ENCODE measurements around the gene ZNF502. TPM values are rescaled to one million over a fixed set of nuclear protein-coding genes. Genes with fewer than 3 reads are reported as not detected.

The ZNF502 gene
- total RNA-seq, 2 experiments from 2014 or later, result 2.9 to 3.2 TPM

- Mint-ChIP-seq H3K4me3 (no peak overlapping the region), H3K4me1 (no peaks in the 10 kb centered on the region), H3K27me3 (no peaks in the 10 kb centered on the region), H3K27ac (no peak overlapping the region), H3K9me3 (peaks cover 50% of the 10 kb centered on the region), H3K36me3 (peaks cover 54% of the 10 kb centered on the region)
- DNase-seq (no peak), ATAC-seq (ENCODE audit: low read depth) (no peak)
- POLR2A ChIA-PET, result interaction anchor here (1.3 kb wide), 1 partner anchor 39 kb away, joined by 3 read pairs; the partner anchor contains the start of gene KIAA1143
Observed at GRCh38 chr3:44722103-44722401, 9.6 kb downstream of the ZNF502 start.

GRCh38 chr3:44729384-44729910, 17.0 kb downstream of the ZNF502 start, which contains the start of gene ZNF501:
TSS of gene ZNF501 (plus strand) at chr3:44729635. CDS start at chr3:44734422, 4,787 bp downstream.
- Mint-ChIP-seq H3K27me3 (no peaks in the 10 kb centered on the region), H3K4me1 (peaks cover 5% of the 10 kb centered on the region), H3K36me3 (peaks cover 55% of the 10 kb centered on the region), H3K27ac (peak within 1 kb of the TSS; percentile 90), H3K9me3 (peaks cover 50% of the 10 kb centered on the region), H3K4me3 (peak within 1 kb of the TSS; percentile 90)
- POLR2A ChIA-PET, result interaction anchor here (0.6 to 2.3 kb wide), 6 partner anchors 18 to 218 kb away, joined by 3 to 22 read pairs (median 4); partner anchors contain the start of genes KIAA1143, KIF15, ZNF197 and ZNF502
- DNase-seq, result peak; percentile 86
- peak; percentile 98 for ATAC-seq (ENCODE audit: low read depth)

- Mint-ChIP-seq H3K9me3 (peaks cover 41% of the 10 kb centered on the region), H3K36me3 (peaks cover 42% of the 10 kb centered on the region), H3K27ac (no peak overlapping the region), H3K4me3 (no peak overlapping the region), H3K4me1 (no peaks in the 10 kb centered on the region), H3K27me3 (no peaks in the 10 kb centered on the region)
- POLR2A ChIA-PET, result no interaction called here
- DNase-seq (no peak), ATAC-seq (ENCODE audit: low read depth) (no peak)
Observed at GRCh38 chr3:44734646-44735168, 22.2 kb downstream of the ZNF502 start.

- POLR2A ChIA-PET, result interaction anchor here (0.8 to 2.5 kb wide), 10 partner anchors 11 to 423 kb away, joined by 3 to 22 read pairs (median 6); partner anchors contain the start of genes EXOSC7, TCAIM, ZDHHC3 and ZNF197
- peaks cover 63% of the 10 kb centered on the region for H3K36me3 Mint-ChIP-seq
Observed at GRCh38 chr3:44761101-44761423, 48.6 kb downstream of the ZNF502 start.

GRCh38 chr3:44761424-44762169, 49.1 kb downstream of the ZNF502 start, which contains the start of the genes KIAA1143 and KIF15:
TSS of gene KIAA1143 (minus strand) at chr3:44761619. CDS start at chr3:44761602, 17 bp downstream.
TSS of gene KIF15 (plus strand) at chr3:44761794. CDS start at chr3:44761866, 72 bp downstream.
- POLR2A ChIA-PET, result interaction anchor here (0.8 to 2.5 kb wide), 12 partner anchors 11 to 424 kb away, joined by 3 to 22 read pairs (median 4); partner anchors contain the start of genes EXOSC7, TCAIM, ZDHHC3 and ZNF197
- DNase-seq (peak; percentile 97), ATAC-seq (ENCODE audit: low read depth) (peak; percentile 97)
- H3K27me3 Mint-ChIP-seq, result no peaks in the 10 kb centered on the region
- H3K27ac Mint-ChIP-seq, result peak within 1 kb of the TSS; percentile 84
- H3K4me1 Mint-ChIP-seq, result peaks cover 25% of the 10 kb centered on the region
- H3K9me3 Mint-ChIP-seq, result peaks cover 27% of the 10 kb centered on the region
- peak within 1 kb of the TSS; percentile 84 for H3K4me3 Mint-ChIP-seq
- peaks cover 63% of the 10 kb centered on the region for H3K36me3 Mint-ChIP-seq

More at GRCh38 chr3:44761101-44761423, 48.6 kb downstream of the ZNF502 start:
- Mint-ChIP-seq H3K4me1 (peaks cover 25% of the 10 kb centered on the region), H3K4me3 (peak overlapping the region; percentile 84), H3K9me3 (peaks cover 28% of the 10 kb centered on the region), H3K27me3 (no peaks in the 10 kb centered on the region), H3K27ac (peak overlapping the region; percentile 84)
- ATAC-seq (ENCODE audit: low read depth) (peak; percentile 8), DNase-seq (no peak)

GRCh38 chr3:44762170-44762677, 49.8 kb downstream of the ZNF502 start:
- H3K36me3 Mint-ChIP-seq, result peaks cover 62% of the 10 kb centered on the region
- no peak for DNase-seq
- peak overlapping the region; percentile 84 for H3K4me3 Mint-ChIP-seq
- peaks cover 27% of the 10 kb centered on the region for H3K9me3 Mint-ChIP-seq
- no peak for ATAC-seq (ENCODE audit: low read depth)
- peak overlapping the region; percentile 84 for H3K27ac Mint-ChIP-seq
- peaks cover 25% of the 10 kb centered on the region for H3K4me1 Mint-ChIP-seq
- POLR2A ChIA-PET, result interaction anchor here (1.1 to 2.5 kb wide), 6 partner anchors 10 to 322 kb away, joined by 4 to 22 read pairs (median 7); partner anchors contain the start of genes ZNF197 and ZNF501
- no peaks in the 10 kb centered on the region for H3K27me3 Mint-ChIP-seq

GRCh38 chr3:44762690-44763089, 50.2 kb downstream of the ZNF502 start:
- ATAC-seq (ENCODE audit: low read depth), result no peak
- POLR2A ChIA-PET, result interaction anchor here (1.5 to 2.5 kb wide), 4 partner anchors 10 to 252 kb away, joined by 4 to 22 read pairs (median 8); partner anchors contain the start of gene ZNF501
- Mint-ChIP-seq H3K27ac (peak overlapping the region; percentile 84), H3K9me3 (peaks cover 25% of the 10 kb centered on the region), H3K4me3 (peak overlapping the region; percentile 84), H3K27me3 (no peaks in the 10 kb centered on the region), H3K4me1 (peaks cover 25% of the 10 kb centered on the region), H3K36me3 (peaks cover 61% of the 10 kb centered on the region)
- no peak for DNase-seq

- H3K4me3 Mint-ChIP-seq, result no peak overlapping the region
- POLR2A ChIA-PET, result no interaction called here
- H3K9me3 Mint-ChIP-seq, result peaks cover 20% of the 10 kb centered on the region
- peaks cover 25% of the 10 kb centered on the region for H3K4me1 Mint-ChIP-seq
- no peak for DNase-seq
- no peak overlapping the region for H3K27ac Mint-ChIP-seq
- peaks cover 61% of the 10 kb centered on the region for H3K36me3 Mint-ChIP-seq
- no peaks in the 10 kb centered on the region for H3K27me3 Mint-ChIP-seq
- ATAC-seq (ENCODE audit: low read depth), result no peak
Observed at GRCh38 chr3:44764248-44764647, 51.8 kb downstream of the ZNF502 start.

GRCh38 chr3:44771424-44772098, 59.1 kb downstream of the ZNF502 start:
- Mint-ChIP-seq H3K4me1 (no peaks in the 10 kb centered on the region), H3K27me3 (no peaks in the 10 kb centered on the region), H3K9me3 (peaks cover 19% of the 10 kb centered on the region), H3K36me3 (peaks cover 88% of the 10 kb centered on the region), H3K27ac (no peak overlapping the region), H3K4me3 (no peak overlapping the region)
- POLR2A ChIA-PET, result interaction anchor here (1.9 kb wide), 1 partner anchor 10 kb away, joined by 7 read pairs; the partner anchor contains the start of genes KIAA1143 and KIF15
- DNase-seq, result no peak
- no peak for ATAC-seq (ENCODE audit: low read depth)

GRCh38 chr3:44772099-44772442, 59.6 kb downstream of the ZNF502 start:
- POLR2A ChIA-PET, result interaction anchor here (1.9 kb wide), 1 partner anchor 10 kb away, joined by 7 read pairs; the partner anchor contains the start of genes KIAA1143 and KIF15
- peaks cover 18% of the 10 kb centered on the region for H3K9me3 Mint-ChIP-seq
- no peak for ATAC-seq (ENCODE audit: low read depth)

More at GRCh38 chr3:44772099-44772442, 59.6 kb downstream of the ZNF502 start:
- Mint-ChIP-seq H3K27ac (no peak overlapping the region), H3K36me3 (peaks cover 88% of the 10 kb centered on the region), H3K4me1 (no peaks in the 10 kb centered on the region), H3K4me3 (no peak overlapping the region), H3K27me3 (no peaks in the 10 kb centered on the region)
- no peak for DNase-seq

Data from activated naive CD8-positive, alpha-beta T cell treated with anti-CD3 and anti-CD28 coated beads, Interleukin-2, amount 10 ng/mL, durations not matched to agents 7 days and 5 days (primary cell).